22Rv1 (cell line): ENCODE data around the gene ZFYVE28.
"Not testable (repeated sequence)": the region's sequence is repeated elsewhere in the genome, so short reads cannot be mapped to it uniquely, and the experiment has no call there.

Source experiments
- H3K27ac ChIP-seq: fragments of 450-650 bp; 2 replicates; pipeline ENCODE4 v1.5.1; 2017
- CTCF ChIP-seq: fragments of 450-650 bp; IDR thresholded peaks from 2 replicates; pipeline ENCODE4 v1.5.1; 2017; ENCODE audit warnings: mild to moderate bottlenecking
- ZFX ChIP-seq: fragments of 450-650 bp; IDR thresholded peaks from 2 replicates; pipeline ENCODE4 v1.6.1; 2017; ENCODE audit warnings: antibody characterized with exemption, borderline replicate concordance

Gene ZFYVE28

GRCh38 chr4:2385516-2385915, 32.9 kb downstream of the ZFYVE28 start:
- TF ChIP-seq ZFX (no peak), CTCF (no peak)
- no peak overlapping the region for H3K27ac ChIP-seq

- H3K27ac ChIP-seq: no peak overlapping the region
- TF ChIP-seq ZFX (no peak), CTCF (no peak)
These were observed 34.2 kb downstream of the ZFYVE28 start for GRCh38 chr4:2384245-2384644.

GRCh38 chr4:2383760-2384159, 34.7 kb downstream of the ZFYVE28 start:
- TF ChIP-seq CTCF (no peak), ZFX (no peak)
- H3K27ac ChIP-seq: no peak overlapping the region

- not testable (repeated sequence) for H3K27ac ChIP-seq
These were observed 35.2 kb downstream of the ZFYVE28 start for GRCh38 chr4:2383220-2383631.

- H3K27ac ChIP-seq: not testable (repeated sequence)
These were observed 35.7 kb downstream of the ZFYVE28 start for GRCh38 chr4:2382769-2383202.

GRCh38 chr4:2380589-2380988, 37.9 kb downstream of the ZFYVE28 start:
- H3K27ac ChIP-seq: not testable (repeated sequence)

GRCh38 chr4:2378898-2379297, 39.5 kb downstream of the ZFYVE28 start:
- TF ChIP-seq ZFX: no peak
- no peak for TF ChIP-seq CTCF
- no peak overlapping the region for H3K27ac ChIP-seq

- TF ChIP-seq ZFX (no peak), CTCF (no peak)
- no peak overlapping the region for H3K27ac ChIP-seq
These were observed 40.0 kb downstream of the ZFYVE28 start for GRCh38 chr4:2378401-2378800.

- H3K27ac ChIP-seq: no peak overlapping the region
- TF ChIP-seq ZFX (no peak), CTCF (no peak)
These were observed 41.2 kb downstream of the ZFYVE28 start for GRCh38 chr4:2377241-2377640.
